Esophagus muscularis mucosa (tissue), 4 donors: ENCODE results near the gene DNAJC17. TPM values are rescaled to one million over a fixed set of nuclear protein-coding genes. Genes with fewer than 3 reads are reported as not detected.

ENCODE experiments used
- DNase-seq: peaks from one replicate; pipeline ENCODE4 v3.0.0-alpha.2; 2017; ENCODE audit errors: extremely low spot score
- H3K27ac ChIP-seq, 4 donors: fragments of 200-600 bp; sonication (generic); replicated peaks in 1 of 4; 1 replicate in 3 of 4; 2 replicates in 1 of 4; pipeline ENCODE4 v1.5.1; 2016 to 2019; ENCODE audit warnings: mild to moderate bottlenecking in 1 of 4
- H3K27me3 ChIP-seq, 4 donors: fragments of 200-600 bp; sonication (generic); one replicate each; pipeline versions ENCODE4 v1.5.1 to v1.6.0; 2016 to 2019
- H3K36me3 ChIP-seq, 4 donors: fragments of 200-600 bp; sonication (generic); one replicate each; pipeline ENCODE4 v1.5.1; 2016 to 2019
- H3K4me1 ChIP-seq, 4 donors: fragments of 200-600 bp; sonication (generic); one replicate each; pipeline ENCODE4 v1.5.1; 2016 to 2019
- H3K4me3 ChIP-seq, 4 donors: fragments of 200-600 bp; sonication (generic); 1 replicate in 2 of 4; 2 replicates in 2 of 4; pipeline ENCODE4 v1.5.1; 2016 to 2019; ENCODE audit warnings: mild to moderate bottlenecking in 4 of 4, moderate library complexity in 1 of 4
- H3K9me3 ChIP-seq, 4 donors: fragments of 200-600 bp; sonication (generic); 1 replicate in 3 of 4; 2 replicates in 1 of 4; pipeline ENCODE4 v1.5.1; 2016 to 2019
- CTCF ChIP-seq, 3 experiments: fragments of 200-600 bp in 2 of 3; fragments of 450-650 bp in 1 of 3; sonication (generic) in 2 of 3; IDR thresholded peaks; one replicate each; pipeline ENCODE4 v1.5.1; 2017 to 2019; ENCODE audit warnings: antibody characterized with exemption in 3 of 3, mild to moderate bottlenecking in 2 of 3, moderate library complexity in 1 of 3
- EP300 ChIP-seq: sonication (generic); formaldehyde crosslinking; IDR thresholded peaks from one replicate; pipeline ENCODE4 v1.6.1; 2017; ENCODE audit warnings: antibody characterized with exemption
- POLR2A ChIP-seq: fragments of 450-650 bp; IDR thresholded peaks from one replicate; pipeline ENCODE4 v1.6.1; 2017; ENCODE audit warnings: antibody characterized with exemption, moderate library complexity, mild to moderate bottlenecking, low read depth
- POLR2AphosphoS5 ChIP-seq, 2 donors: sonication (generic); formaldehyde crosslinking; IDR thresholded peaks; one replicate each; pipeline ENCODE4 v1.6.1; 2017; ENCODE audit warnings: antibody characterized with exemption in 2 of 2
- WGBS: methylation state at CpG from one replicate; pipeline ENCODE4 v1.1.5; 2018; 5-methylcytosine and 5-hydroxymethylcytosine counted together
- intact Hi-C: fragments of 100-400 bp; cut with DNase I; formaldehyde crosslinking; loops from one replicate; pipeline ENCODE4 v1.15.1; 2023
- total RNA-seq, 4 donors: library from RNA; depleted of rRNA; stranded (reverse); fragments of >200 nt; gene quantifications; one replicate each; pipeline versions ENCODE4 v1.1.0 to v1.2.1, GENCODE V29; 2016

Gene DNAJC17
- total RNA-seq, 4 donors from 2014 or later: 10.0 to 23.8 (median 13.9) TPM

GRCh38 chr15:40754574-40754882 lies 52.7 kb downstream of the DNAJC17 start:
- TF ChIP-seq CTCF (IDR thresholded peaks at IDR 0.05) (no peak), POLR2A (no peak), EP300 (no peak), POLR2AphosphoS5 (IDR thresholded peaks at IDR 0.05) (no peak)
- H3K36me3 ChIP-seq: peaks cover 12 to 32% (median 29%) of the 10 kb centered on the region in 4 donors
- H3K27me3 ChIP-seq: no peaks in the 10 kb centered on the region
- WGBS: 0% methylated on average over 19 of the region's 22 CpGs
- peaks cover 15 to 32% (median 26%) of the 10 kb centered on the region in 4 donors for H3K4me1 ChIP-seq
- H3K4me3 ChIP-seq: peak overlapping the region; percentile 64 to 99 (median 88)
- no peak for DNase-seq
- no peaks in the 10 kb centered on the region for H3K9me3 ChIP-seq
- intact Hi-C loops: loop anchor here (2.0 to 10.0 kb wide), 3 partner anchors 52 to 190 kb away; partner anchors contain the start of genes CCDC32, DNAJC17, RPUSD2 and ZFYVE19
- H3K27ac ChIP-seq: peak overlapping the region; percentile 72 to 86 (median 85)

- no peak for TF ChIP-seq POLR2AphosphoS5 (IDR thresholded peaks at IDR 0.05)
- no peak for TF ChIP-seq POLR2A
- TF ChIP-seq CTCF (IDR thresholded peaks at IDR 0.05): no peak
- TF ChIP-seq EP300: no peak
- H3K4me3 ChIP-seq: no peak overlapping the region
- peaks cover 15 to 32% (median 26%) of the 10 kb centered on the region in 4 donors for H3K4me1 ChIP-seq
- no peaks in the 10 kb centered on the region for H3K9me3 ChIP-seq
- H3K27me3 ChIP-seq: no peaks in the 10 kb centered on the region
- H3K27ac ChIP-seq: no peak overlapping the region
- 83% methylated on average over 11 of the region's 12 CpGs for WGBS
- intact Hi-C loops: loop anchor here (5.0 to 10.0 kb wide), 2 partner anchors 146 to 187 kb away; partner anchors contain the start of genes CCDC32 and RPUSD2
- H3K36me3 ChIP-seq: peaks cover 20 to 60% (median 52%) of the 10 kb centered on the region in 4 donors
- no peak for DNase-seq
Measured at GRCh38 chr15:40751745-40752144, 55.5 kb downstream of the DNAJC17 start.

DNA sequence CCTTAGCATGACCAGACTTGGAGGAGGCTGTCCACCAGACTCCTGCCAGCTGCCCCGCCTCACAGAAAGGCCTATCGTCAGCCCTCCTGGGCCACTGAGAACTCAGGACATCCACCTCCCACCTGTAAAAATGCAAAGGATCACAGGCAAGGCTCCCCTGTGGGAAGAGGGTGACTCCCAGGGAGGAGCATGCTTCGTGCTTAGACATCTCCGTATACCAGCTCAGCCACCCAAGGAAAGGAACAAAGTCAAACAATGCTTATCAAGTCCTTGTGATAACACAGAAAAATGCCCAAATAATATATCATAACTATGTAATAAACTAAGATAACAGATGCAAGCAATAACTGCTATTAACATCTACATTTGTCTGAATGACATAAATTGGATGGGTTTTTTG lies 56.4 kb downstream of the DNAJC17 start:
- intact Hi-C loops: loop anchor here (5.0 to 10.0 kb wide), 2 partner anchors 146 to 186 kb away; partner anchors contain the start of genes CCDC32 and RPUSD2
- WGBS: 86% methylated on average over 2 of the region's 4 CpGs

DNA sequence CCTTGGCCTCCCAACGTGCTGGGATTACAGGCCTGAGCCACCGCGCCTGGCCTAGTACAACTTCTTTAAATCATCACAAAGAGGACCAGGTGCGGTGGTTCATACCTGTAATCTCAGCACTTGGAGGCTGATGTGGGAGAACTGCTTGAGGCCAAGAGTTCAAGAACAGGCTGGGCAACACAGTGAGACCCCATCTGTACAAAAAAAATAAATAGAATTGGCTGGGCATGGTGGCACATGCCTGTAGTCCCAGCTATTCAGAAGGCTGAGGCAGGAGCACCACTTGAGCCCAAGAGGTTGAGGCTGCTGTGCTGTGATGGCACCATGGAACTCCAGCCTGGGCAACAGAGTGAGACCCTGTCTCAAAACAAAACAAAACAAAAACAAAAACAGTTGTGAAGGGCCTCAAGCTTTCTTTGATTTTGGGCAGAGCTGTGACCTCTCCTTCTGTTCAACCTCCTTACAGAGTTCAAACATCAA lies 58.1 kb downstream of the DNAJC17 start:
- H3K4me1 ChIP-seq: peaks cover 7 to 22% (median 17%) of the 10 kb centered on the region in 4 donors
- no peak overlapping the region for H3K27ac ChIP-seq
- WGBS: 97% methylated on average over 4 of the region's 4 CpGs
- intact Hi-C loops: no loop called here
- H3K36me3 ChIP-seq: peaks cover 28 to 82% (median 71%) of the 10 kb centered on the region in 4 donors
- TF ChIP-seq POLR2A: no peak
- no peak for TF ChIP-seq CTCF (IDR thresholded peaks at IDR 0.05)
- TF ChIP-seq POLR2AphosphoS5 (IDR thresholded peaks at IDR 0.05): no peak
- no peak for TF ChIP-seq EP300
- H3K9me3 ChIP-seq: no peaks in the 10 kb centered on the region
- no peak for DNase-seq
- H3K27me3 ChIP-seq: no peaks in the 10 kb centered on the region
- H3K4me3 ChIP-seq: no peak overlapping the region

More for the DNA sequence above, 56.4 kb downstream of the DNAJC17 start:
- no peaks in the 10 kb centered on the region for H3K9me3 ChIP-seq
- H3K36me3 ChIP-seq: peaks cover 20 to 67% (median 54%) of the 10 kb centered on the region in 4 donors
- no peak overlapping the region for H3K27ac ChIP-seq
- TF ChIP-seq EP300: no peak
- no peak for TF ChIP-seq POLR2AphosphoS5 (IDR thresholded peaks at IDR 0.05)
- TF ChIP-seq POLR2A: no peak
- no peak for TF ChIP-seq CTCF (IDR thresholded peaks at IDR 0.05)
- H3K4me3 ChIP-seq: no peak overlapping the region
- H3K4me1 ChIP-seq: peaks cover 15 to 31% (median 25%) of the 10 kb centered on the region in 4 donors
- no peaks in the 10 kb centered on the region for H3K27me3 ChIP-seq
- no peak for DNase-seq
